Measurements from ENCODE around the gene CALY.

The CALY gene

GRCh38 chr10:133276100-133276434 is 60.6 kb downstream of the CALY start:
- DNase-seq (ENCODE audit: low read depth in 1 of 2, low spot score in 1 of 2), result no peak
- peak overlapping the region; percentile 92 for H3K27ac ChIP-seq (replicated peaks)
- H3K4me3 ChIP-seq (replicated peaks; ENCODE audit: insufficient read depth, low read length), result no peak overlapping the region
- no peak for TF ChIP-seq SPI1 (IDR thresholded peaks at IDR 0.05; ENCODE audit: borderline replicate concordance, low read depth)
- no peaks in the 10 kb centered on the region for H3K27me3 ChIP-seq (ENCODE audit: insufficient read depth, poor library complexity, severe bottlenecking)

- DNase-seq (ENCODE audit: low read depth in 1 of 2, low spot score in 1 of 2), result peak in 1 of 2 experiments; percentile 42
- H3K27ac ChIP-seq (replicated peaks), result peak overlapping the region; percentile 92
- TF ChIP-seq SPI1 (IDR thresholded peaks at IDR 0.05; ENCODE audit: borderline replicate concordance, low read depth), result no peak
- no peak for TF ChIP-seq CTCF (IDR thresholded peaks at IDR 0.05; ENCODE audit: insufficient read depth, low read length)
- TF ChIP-seq POLR2AphosphoS5 (IDR thresholded peaks at IDR 0.05; ENCODE audit: low read depth), result no peak
- no peak for TF ChIP-seq REST (IDR thresholded peaks at IDR 0.05; ENCODE audit: insufficient replicate concordance, low read depth)
- no peak for TF ChIP-seq GABPA (IDR thresholded peaks at IDR 0.05; ENCODE audit: low read depth)
- H3K4me3 ChIP-seq (replicated peaks; ENCODE audit: insufficient read depth, low read length), result peak overlapping the region; percentile 19
- H3K27me3 ChIP-seq (ENCODE audit: insufficient read depth, poor library complexity, severe bottlenecking), result no peaks in the 10 kb centered on the region
Observed at GRCh38 chr10:133275684-133276092, 61.0 kb downstream of the CALY start.

GRCh38 chr10:133274751-133275683 is 61.7 kb downstream of the CALY start:
- peak; percentile 89 to 90 for DNase-seq (ENCODE audit: low read depth in 1 of 2, low spot score in 1 of 2)
- no peaks in the 10 kb centered on the region for H3K27me3 ChIP-seq (ENCODE audit: insufficient read depth, poor library complexity, severe bottlenecking)
- TF ChIP-seq GABPA (IDR thresholded peaks at IDR 0.05; ENCODE audit: low read depth) (0 out of 2 replicates have a peak, but pooled peaks have one; percentile 43), SPI1 (IDR thresholded peaks at IDR 0.05; ENCODE audit: borderline replicate concordance, low read depth) (no peak), POLR2AphosphoS5 (IDR thresholded peaks at IDR 0.05; ENCODE audit: low read depth) (peak; percentile 51; the same call in 1 of the 2 replicates), CTCF (IDR thresholded peaks at IDR 0.05; ENCODE audit: insufficient read depth, low read length) (no peak), REST (IDR thresholded peaks at IDR 0.05; ENCODE audit: insufficient replicate concordance, low read depth) (no peak)
- H3K4me3 ChIP-seq (replicated peaks; ENCODE audit: insufficient read depth, low read length), result peak overlapping the region; percentile 19
- peak overlapping the region; percentile 92 for H3K27ac ChIP-seq (replicated peaks)

Small RNA genes within 50 kb of the gene (microRNA-seq; reads per million reads assigned to microRNA genes)
- gene MIR3944, result 20.5 reads per million, percentile 46 among the genes with 10 or more reads in this experiment
